ENCODE data around the gene PSMD10. TPM values are rescaled to one million over a fixed set of nuclear protein-coding genes. Genes with fewer than 3 reads are reported as not detected.

Gene PSMD10
- total and polyA plus RNA-seq, 12 donors: 21.1 to 112 (median 50.8) TPM

DNA sequence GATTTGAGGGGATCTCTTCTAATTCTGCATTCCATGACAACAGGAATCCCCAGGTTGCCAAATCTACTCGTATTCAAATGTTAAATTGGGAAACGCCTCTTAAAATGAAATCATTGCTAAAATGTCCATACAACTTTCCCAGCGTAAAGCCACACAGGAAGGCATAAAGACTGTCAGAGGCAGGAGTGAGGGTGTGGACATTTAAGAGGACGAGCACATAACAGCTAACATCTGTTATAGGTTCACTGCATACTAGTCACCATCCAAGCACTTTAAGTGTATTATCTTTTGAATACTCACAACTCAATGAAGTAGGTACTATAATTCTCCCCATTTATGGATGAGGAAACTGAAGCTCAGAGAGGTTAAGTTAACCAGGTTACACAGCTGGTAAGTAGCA is 35.8 kb upstream of the PSMD10 start:
- Histone ChIP-seq H3K27ac (no peak overlapping the region), H3K27me3 (no peaks in the 10 kb centered on the region), H3K36me3 (replicated peaks in 1 of 2) (no peaks in the 10 kb centered on the region), H3K9me3 (replicated peaks in 1 of 3) (no peaks in the 10 kb centered on the region), H3K4me3 (no peak overlapping the region), H3K4me1 (replicated peaks in 1 of 2) (no peaks in the 10 kb centered on the region)
- no peak for DNase-seq
- TF ChIP-seq, protein P1, sequence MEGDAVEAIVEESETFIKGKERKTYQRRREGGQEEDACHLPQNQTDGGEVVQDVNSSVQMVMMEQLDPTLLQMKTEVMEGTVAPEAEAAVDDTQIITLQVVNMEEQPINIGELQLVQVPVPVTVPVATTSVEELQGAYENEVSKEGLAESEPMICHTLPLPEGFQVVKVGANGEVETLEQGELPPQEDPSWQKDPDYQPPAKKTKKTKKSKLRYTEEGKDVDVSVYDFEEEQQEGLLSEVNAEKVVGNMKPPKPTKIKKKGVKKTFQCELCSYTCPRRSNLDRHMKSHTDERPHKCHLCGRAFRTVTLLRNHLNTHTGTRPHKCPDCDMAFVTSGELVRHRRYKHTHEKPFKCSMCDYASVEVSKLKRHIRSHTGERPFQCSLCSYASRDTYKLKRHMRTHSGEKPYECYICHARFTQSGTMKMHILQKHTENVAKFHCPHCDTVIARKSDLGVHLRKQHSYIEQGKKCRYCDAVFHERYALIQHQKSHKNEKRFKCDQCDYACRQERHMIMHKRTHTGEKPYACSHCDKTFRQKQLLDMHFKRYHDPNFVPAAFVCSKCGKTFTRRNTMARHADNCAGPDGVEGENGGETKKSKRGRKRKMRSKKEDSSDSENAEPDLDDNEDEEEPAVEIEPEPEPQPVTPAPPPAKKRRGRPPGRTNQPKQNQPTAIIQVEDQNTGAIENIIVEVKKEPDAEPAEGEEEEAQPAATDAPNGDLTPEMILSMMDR (IDR thresholded peaks at IDR 0.05): no peak
- no peak for TF ChIP-seq POLR2A (IDR thresholded peaks at IDR 0.05)
- intact Hi-C loops (cut with DNase I): no loop called here
- WGBS, 4 donors: 69 to 89% (median 80%) methylated on average over 2 to 4 of the region's 4 CpGs

- Histone ChIP-seq H3K4me1 (replicated peaks in 1 of 2) (no peaks in the 10 kb centered on the region), H3K4me3 (no peak overlapping the region), H3K27ac (no peak overlapping the region), H3K9me3 (replicated peaks in 1 of 3) (no peaks in the 10 kb centered on the region), H3K36me3 (replicated peaks in 1 of 2) (no peaks in the 10 kb centered on the region), H3K27me3 (no peaks in the 10 kb centered on the region)
- no peak for TF ChIP-seq POLR2A (IDR thresholded peaks at IDR 0.05)
- TF ChIP-seq, protein P1 (IDR thresholded peaks at IDR 0.05): no peak
- no peak for DNase-seq
- intact Hi-C loops (cut with DNase I): no loop called here
- 60 to 98% (median 76%) methylated on average over 2 of the region's 2 CpGs for WGBS, 4 donors
Measured at GRCh38 chrX:108126661-108127060, 35.3 kb upstream of the PSMD10 start.

GRCh38 chrX:108123591-108124366 is 32.4 kb upstream of the PSMD10 start:
- TF ChIP-seq, protein P1 (IDR thresholded peaks at IDR 0.05): no peak
- no peak for TF ChIP-seq POLR2A (IDR thresholded peaks at IDR 0.05)
- 67 to 90% (median 76%) methylated on average over 3 of the region's 3 CpGs for WGBS, 4 donors
- DNase-seq: no peak
- no peaks in the 10 kb centered on the region for H3K4me1 ChIP-seq (replicated peaks in 1 of 2)
- no peaks in the 10 kb centered on the region for H3K36me3 ChIP-seq (replicated peaks in 1 of 2)
- no peaks in the 10 kb centered on the region for H3K27me3 ChIP-seq
- H3K27ac ChIP-seq: no peak overlapping the region
- no peaks in the 10 kb centered on the region for H3K9me3 ChIP-seq (replicated peaks in 1 of 3)
- no peak overlapping the region for H3K4me3 ChIP-seq
- intact Hi-C loops (cut with DNase I): no loop called here

- intact Hi-C loops (cut with DNase I): no loop called here
- Histone ChIP-seq H3K36me3 (replicated peaks in 1 of 2) (no peaks in the 10 kb centered on the region), H3K27me3 (no peaks in the 10 kb centered on the region), H3K4me1 (replicated peaks in 1 of 2) (no peaks in the 10 kb centered on the region), H3K9me3 (replicated peaks in 1 of 3) (no peaks in the 10 kb centered on the region), H3K4me3 (no peak overlapping the region), H3K27ac (no peak overlapping the region)
- DNase-seq: no peak
- TF ChIP-seq, protein P1 (IDR thresholded peaks at IDR 0.05): no peak
- TF ChIP-seq POLR2A (IDR thresholded peaks at IDR 0.05): no peak
- WGBS, 4 donors: 73 to 100% (median 89%) methylated on average over 2 of the region's 2 CpGs
Measured at GRCh38 chrX:108122748-108123147, 31.4 kb upstream of the PSMD10 start.

Measured in adrenal gland (tissue), 12 donors.